Astrocyte of the cerebellum (primary cell): ENCODE measurements around the gene TRIM67.

Source experiments
- DNase-seq: peaks from one replicate; pipeline ENCODE4 v3.0.0-alpha.2; 2011; ENCODE audit warnings: low read depth
- H3K4me3 ChIP-seq: 2 replicates; pipeline ENCODE4 v1.5.1; 2011; ENCODE audit warnings: mild to moderate bottlenecking, low read depth, low read length, moderate library complexity
- CTCF ChIP-seq: IDR thresholded peaks from 2 replicates; pipeline ENCODE4 v1.5.1; 2012; ENCODE audit warnings: low read length, low read depth, moderate library complexity, mild to moderate bottlenecking; ENCODE audit errors: missing control alignments
- in situ Hi-C: cut with HindIII; loops from 2 replicates; pipeline ENCODE4 v1.10.0; 2017; ENCODE audit warnings: low sequenced_read_pairs

Gene TRIM67

DNA sequence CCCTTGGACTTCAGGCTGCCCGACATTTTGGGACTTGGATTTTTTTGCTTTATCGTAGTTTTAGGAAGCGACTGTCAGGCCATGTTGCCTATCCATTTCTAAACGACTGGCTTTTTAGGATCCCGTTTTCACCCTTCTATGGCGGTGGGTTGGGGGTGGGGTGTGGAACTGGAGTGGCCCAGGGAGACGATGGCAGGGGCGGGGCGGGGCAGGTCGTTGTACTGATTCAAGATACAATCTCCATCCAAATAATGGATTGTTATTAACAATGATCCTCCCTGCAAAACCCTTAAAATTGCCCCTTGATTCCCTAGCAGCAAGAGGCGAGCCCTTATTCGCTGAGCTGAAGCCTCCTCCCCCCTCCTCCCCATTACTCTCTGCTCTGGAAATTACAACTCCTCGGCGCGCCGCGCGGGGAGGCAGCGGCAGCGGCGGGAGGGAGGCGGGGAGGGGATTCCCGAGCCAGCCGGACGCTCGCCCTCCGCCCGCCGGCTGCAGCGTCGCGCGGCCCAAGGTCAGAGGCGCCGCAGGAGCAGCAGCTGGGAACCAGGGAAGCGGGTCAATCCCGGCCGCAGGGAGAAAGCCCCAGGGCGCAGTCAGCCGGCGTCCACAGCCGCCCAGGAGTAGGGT, at the start of gene TRIM67:
TSS of gene TRIM67 (plus strand) at position 392 of the 630 bp plus-strand sequence. CDS start 912 bp downstream, outside the sequence.
- DNase-seq: no peak
- in situ Hi-C loops: no loop called here
- H3K4me3 ChIP-seq: peak within 1 kb of the TSS; percentile 42
- TF ChIP-seq CTCF: no peak

- no peak overlapping the region for H3K4me3 ChIP-seq
- in situ Hi-C loops: no loop called here
- DNase-seq: no peak
- no peak for TF ChIP-seq CTCF
Observed at GRCh38 chr1:231116738-231117137, 45.1 kb upstream of the TRIM67 start.

DNA sequence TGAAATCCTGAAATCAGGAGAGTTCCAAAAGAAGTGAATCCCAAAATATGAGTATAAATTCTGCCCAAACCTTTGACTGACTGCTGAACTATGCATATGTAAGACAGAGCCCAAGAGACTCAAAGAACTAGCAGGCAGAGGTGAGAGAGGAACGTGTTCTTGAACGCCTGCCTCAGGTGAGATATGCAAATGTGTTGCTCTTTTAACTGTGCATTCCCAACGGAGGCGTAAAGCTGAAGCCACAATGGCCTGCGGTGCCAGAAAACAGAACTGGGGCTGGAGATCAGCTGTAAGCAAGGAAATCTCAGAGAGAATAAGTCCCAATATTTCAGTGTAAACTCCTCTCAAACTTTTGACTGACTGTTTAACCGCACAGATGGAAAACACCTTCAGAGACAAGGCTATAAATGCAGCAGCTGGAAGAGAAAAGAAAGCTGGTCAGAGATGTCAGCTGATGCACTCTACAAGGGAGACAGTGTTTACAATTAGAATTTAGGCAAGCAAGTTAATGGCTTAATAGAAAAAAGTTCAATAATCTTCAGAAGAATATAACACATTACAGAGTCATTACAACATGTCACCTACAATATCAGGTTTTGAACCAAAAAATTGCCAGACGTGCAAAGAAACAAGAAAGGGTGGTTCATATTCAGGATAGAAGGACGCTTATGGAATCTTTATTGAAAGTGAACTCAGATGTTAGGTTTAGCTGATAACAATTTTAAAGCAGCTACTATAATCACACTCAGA, 43.0 kb upstream of the TRIM67 start:
- TF ChIP-seq CTCF: no peak
- no peak overlapping the region for H3K4me3 ChIP-seq
- in situ Hi-C loops: no loop called here
- no peak for DNase-seq

DNA sequence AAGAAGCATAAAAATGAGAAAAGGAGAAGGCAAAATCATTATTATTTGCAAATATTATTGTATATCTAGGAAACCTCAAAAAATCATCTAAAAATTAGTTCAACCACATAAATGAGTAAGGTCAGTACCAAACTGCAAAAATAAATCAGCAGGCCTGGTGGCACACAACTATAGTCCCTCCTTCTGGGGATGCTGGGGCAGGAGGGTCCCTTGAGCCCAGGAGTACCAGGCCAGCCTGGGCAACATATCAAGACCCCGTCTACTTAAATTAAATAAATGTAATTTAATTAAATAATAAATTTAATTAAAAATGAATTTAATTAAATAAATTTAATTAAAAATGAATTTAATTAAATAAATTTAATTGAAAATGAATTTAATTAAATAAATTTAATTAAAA, 40.3 kb upstream of the TRIM67 start:
- TF ChIP-seq CTCF: no peak
- no peak for DNase-seq
- no peak overlapping the region for H3K4me3 ChIP-seq
- in situ Hi-C loops: loop anchor here (5.0 kb wide), 1 partner anchor 44 kb away; no protein-coding TSS in a partner anchor

GRCh38 chr1:231122143-231122542, 39.7 kb upstream of the TRIM67 start:
- in situ Hi-C loops: loop anchor here (5.0 kb wide), 1 partner anchor 45 kb away; no protein-coding TSS in a partner anchor
- H3K4me3 ChIP-seq: no peak overlapping the region
- no peak for DNase-seq
- no peak for TF ChIP-seq CTCF

GRCh38 chr1:231124746-231125145, 37.1 kb upstream of the TRIM67 start:
- TF ChIP-seq CTCF: no peak
- in situ Hi-C loops: loop anchor here (5.0 kb wide), 1 partner anchor 47 kb away; no protein-coding TSS in a partner anchor
- DNase-seq: no peak
- no peak overlapping the region for H3K4me3 ChIP-seq
